ENCODE data around the gene GBA3. TPM values are rescaled to one million over a fixed set of nuclear protein-coding genes. Genes with fewer than 3 reads are reported as not detected.

The GBA3 gene
- total RNA-seq, 1 donor from 2014 or later: not detected

- peaks cover 2% of the 10 kb centered on the region for H3K4me1 Mint-ChIP-seq
- no peaks in the 10 kb centered on the region for H3K27me3 Mint-ChIP-seq
- no peak for DNase-seq
- H3K27ac Mint-ChIP-seq: no peak overlapping the region
- H3K9me3 Mint-ChIP-seq: no peaks in the 10 kb centered on the region
- H3K36me3 Mint-ChIP-seq (ENCODE audit: low read depth): no peaks in the 10 kb centered on the region
- intact Hi-C loops (cut with micrococcal nuclease): no loop called here
- H3K4me3 Mint-ChIP-seq: no peak overlapping the region
Measured at GRCh38 chr4:22712529-22712928, 19.8 kb downstream of the GBA3 start.

GRCh38 chr4:22713841-22714240 lies 21.1 kb downstream of the GBA3 start:
- Mint-ChIP-seq H3K27ac (no peak overlapping the region), H3K36me3 (ENCODE audit: low read depth) (no peaks in the 10 kb centered on the region), H3K9me3 (no peaks in the 10 kb centered on the region), H3K4me3 (no peak overlapping the region), H3K4me1 (no peaks in the 10 kb centered on the region), H3K27me3 (no peaks in the 10 kb centered on the region)
- no peak for DNase-seq
- intact Hi-C loops (cut with micrococcal nuclease): no loop called here

GRCh38 chr4:22719218-22719617 lies 26.5 kb downstream of the GBA3 start:
- Mint-ChIP-seq H3K4me1 (no peaks in the 10 kb centered on the region), H3K27ac (no peak overlapping the region), H3K27me3 (peaks cover 6% of the 10 kb centered on the region), H3K36me3 (ENCODE audit: low read depth) (no peaks in the 10 kb centered on the region), H3K9me3 (no peaks in the 10 kb centered on the region), H3K4me3 (no peak overlapping the region)
- intact Hi-C loops (cut with micrococcal nuclease): no loop called here
- no peak for DNase-seq

- no peaks in the 10 kb centered on the region for H3K4me1 Mint-ChIP-seq
- no peaks in the 10 kb centered on the region for H3K36me3 Mint-ChIP-seq (ENCODE audit: low read depth)
- H3K4me3 Mint-ChIP-seq: no peak overlapping the region
- intact Hi-C loops (cut with micrococcal nuclease): no loop called here
- H3K27ac Mint-ChIP-seq: no peak overlapping the region
- no peak for DNase-seq
- peaks cover 6% of the 10 kb centered on the region for H3K27me3 Mint-ChIP-seq
- no peaks in the 10 kb centered on the region for H3K9me3 Mint-ChIP-seq
Measured at GRCh38 chr4:22720091-22720490, 27.4 kb downstream of the GBA3 start.

- Mint-ChIP-seq H3K27ac (no peak overlapping the region), H3K36me3 (ENCODE audit: low read depth) (no peaks in the 10 kb centered on the region), H3K4me1 (no peaks in the 10 kb centered on the region), H3K27me3 (peaks cover 6% of the 10 kb centered on the region), H3K9me3 (no peaks in the 10 kb centered on the region), H3K4me3 (no peak overlapping the region)
- DNase-seq: no peak
- intact Hi-C loops (cut with micrococcal nuclease): no loop called here
Measured at GRCh38 chr4:22721204-22721603, 28.5 kb downstream of the GBA3 start.

GRCh38 chr4:22730021-22730420 lies 37.3 kb downstream of the GBA3 start:
- Mint-ChIP-seq H3K4me1 (no peaks in the 10 kb centered on the region), H3K36me3 (ENCODE audit: low read depth) (no peaks in the 10 kb centered on the region), H3K4me3 (no peak overlapping the region), H3K9me3 (no peaks in the 10 kb centered on the region), H3K27me3 (peaks cover 4% of the 10 kb centered on the region), H3K27ac (no peak overlapping the region)
- intact Hi-C loops (cut with micrococcal nuclease): no loop called here
- no peak for DNase-seq

GRCh38 chr4:22733816-22734215 lies 41.1 kb downstream of the GBA3 start:
- Mint-ChIP-seq H3K36me3 (ENCODE audit: low read depth) (no peaks in the 10 kb centered on the region), H3K4me1 (no peaks in the 10 kb centered on the region), H3K4me3 (no peak overlapping the region), H3K9me3 (no peaks in the 10 kb centered on the region), H3K27ac (no peak overlapping the region), H3K27me3 (peaks cover 4% of the 10 kb centered on the region)
- peak; percentile 13 for DNase-seq
- intact Hi-C loops (cut with micrococcal nuclease): no loop called here

- Mint-ChIP-seq H3K36me3 (ENCODE audit: low read depth) (no peaks in the 10 kb centered on the region), H3K4me3 (no peak overlapping the region), H3K27me3 (peaks cover 6% of the 10 kb centered on the region), H3K27ac (no peak overlapping the region), H3K4me1 (no peaks in the 10 kb centered on the region), H3K9me3 (peaks cover 3% of the 10 kb centered on the region)
- intact Hi-C loops (cut with micrococcal nuclease): no loop called here
- DNase-seq: no peak
Measured at GRCh38 chr4:22736912-22737311, 44.2 kb downstream of the GBA3 start.

GRCh38 chr4:22739968-22740367 lies 47.2 kb downstream of the GBA3 start:
- Mint-ChIP-seq H3K27ac (no peak overlapping the region), H3K36me3 (ENCODE audit: low read depth) (no peaks in the 10 kb centered on the region), H3K4me1 (no peaks in the 10 kb centered on the region), H3K27me3 (peaks cover 2% of the 10 kb centered on the region), H3K4me3 (no peak overlapping the region), H3K9me3 (peaks cover 3% of the 10 kb centered on the region)
- no peak for DNase-seq
- intact Hi-C loops (cut with micrococcal nuclease): loop anchor here (10.0 kb wide), 1 partner anchor 65 kb away; no protein-coding TSS in a partner anchor

- DNase-seq: no peak
Measured at GRCh38 chr4:22741744-22742143, 49.0 kb downstream of the GBA3 start.

GRCh38 chr4:22743290-22743689 lies 50.6 kb downstream of the GBA3 start:
- H3K27ac Mint-ChIP-seq: no peak overlapping the region
- peaks cover 3% of the 10 kb centered on the region for H3K9me3 Mint-ChIP-seq
- H3K36me3 Mint-ChIP-seq (ENCODE audit: low read depth): no peaks in the 10 kb centered on the region
- no peak for DNase-seq
- H3K27me3 Mint-ChIP-seq: peaks cover 2% of the 10 kb centered on the region
- intact Hi-C loops (cut with micrococcal nuclease): loop anchor here (10.0 kb wide), 1 partner anchor 62 kb away; no protein-coding TSS in a partner anchor
- no peak overlapping the region for H3K4me3 Mint-ChIP-seq
- no peaks in the 10 kb centered on the region for H3K4me1 Mint-ChIP-seq

More at GRCh38 chr4:22741744-22742143, 49.0 kb downstream of the GBA3 start:
- peaks cover 2% of the 10 kb centered on the region for H3K27me3 Mint-ChIP-seq
- intact Hi-C loops (cut with micrococcal nuclease): loop anchor here (10.0 kb wide), 1 partner anchor 63 kb away; no protein-coding TSS in a partner anchor
- H3K36me3 Mint-ChIP-seq (ENCODE audit: low read depth): no peaks in the 10 kb centered on the region
- no peaks in the 10 kb centered on the region for H3K4me1 Mint-ChIP-seq
- no peak overlapping the region for H3K4me3 Mint-ChIP-seq
- peaks cover 3% of the 10 kb centered on the region for H3K9me3 Mint-ChIP-seq
- H3K27ac Mint-ChIP-seq: no peak overlapping the region

GRCh38 chr4:22744478-22745062 lies 51.8 kb downstream of the GBA3 start:
- intact Hi-C loops (cut with micrococcal nuclease): loop anchor here (10.0 kb wide), 1 partner anchor 60 kb away; no protein-coding TSS in a partner anchor
- Mint-ChIP-seq H3K4me3 (no peak overlapping the region), H3K9me3 (peaks cover 3% of the 10 kb centered on the region), H3K4me1 (no peaks in the 10 kb centered on the region), H3K36me3 (ENCODE audit: low read depth) (no peaks in the 10 kb centered on the region), H3K27me3 (peaks cover 2% of the 10 kb centered on the region), H3K27ac (no peak overlapping the region)
- DNase-seq: no peak

- intact Hi-C loops (cut with micrococcal nuclease): loop anchor here (10.0 kb wide), 1 partner anchor 60 kb away; no protein-coding TSS in a partner anchor
- no peaks in the 10 kb centered on the region for H3K4me1 Mint-ChIP-seq
- no peak overlapping the region for H3K4me3 Mint-ChIP-seq
- peaks cover 2% of the 10 kb centered on the region for H3K27me3 Mint-ChIP-seq
- DNase-seq: no peak
- H3K36me3 Mint-ChIP-seq (ENCODE audit: low read depth): no peaks in the 10 kb centered on the region
- H3K9me3 Mint-ChIP-seq: peaks cover 3% of the 10 kb centered on the region
- no peak overlapping the region for H3K27ac Mint-ChIP-seq
Measured at GRCh38 chr4:22745234-22745633, 52.5 kb downstream of the GBA3 start.

- Mint-ChIP-seq H3K9me3 (no peaks in the 10 kb centered on the region), H3K27ac (no peak overlapping the region), H3K4me3 (no peak overlapping the region), H3K27me3 (no peaks in the 10 kb centered on the region), H3K4me1 (no peaks in the 10 kb centered on the region), H3K36me3 (ENCODE audit: low read depth) (no peaks in the 10 kb centered on the region)
- no peak for DNase-seq
- intact Hi-C loops (cut with micrococcal nuclease): no loop called here
Measured at GRCh38 chr4:22754116-22754515, 61.4 kb downstream of the GBA3 start.

- no peak for DNase-seq
- H3K27ac Mint-ChIP-seq: no peak overlapping the region
- no peaks in the 10 kb centered on the region for H3K36me3 Mint-ChIP-seq (ENCODE audit: low read depth)
- H3K4me1 Mint-ChIP-seq: peaks cover 11% of the 10 kb centered on the region
- peaks cover 11% of the 10 kb centered on the region for H3K9me3 Mint-ChIP-seq
- intact Hi-C loops (cut with micrococcal nuclease): no loop called here
- no peak overlapping the region for H3K4me3 Mint-ChIP-seq
- H3K27me3 Mint-ChIP-seq: peaks cover 5% of the 10 kb centered on the region
Measured at GRCh38 chr4:22762548-22762947, 69.8 kb downstream of the GBA3 start.

Measured in activated CD4-positive, alpha-beta T cell treated with anti-CD3 and anti-CD28 coated beads, Interleukin-2, amount 10 ng/mL, durations not matched to agents 24 days and 14 days (primary cell).